ENCODE measurements around the gene CPEB4.

The CPEB4 gene

DNA sequence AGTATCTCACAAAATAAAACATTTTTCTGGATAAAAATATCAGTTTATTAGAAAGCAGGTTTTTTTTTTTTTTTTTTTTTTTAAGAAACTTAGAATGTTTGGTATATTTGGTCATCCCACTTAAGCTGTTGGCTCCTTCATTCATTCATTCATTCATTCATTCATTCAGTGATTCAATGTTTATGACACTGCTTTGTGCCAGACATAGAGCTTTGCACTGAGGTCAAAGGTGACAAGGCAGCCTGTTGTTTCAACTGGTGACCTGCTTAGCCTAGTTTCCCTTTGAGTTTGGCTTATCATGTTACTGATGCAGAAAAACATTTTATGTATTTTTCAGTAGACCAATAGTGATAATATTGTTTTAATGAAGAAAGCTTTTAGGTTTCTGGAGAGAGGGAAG lies 23.5 kb downstream of the CPEB4 start:
- no peak for ATAC-seq
- no peak for TF ChIP-seq TSHZ2 (CRISPR knock-in tag; IDR thresholded peaks at IDR 0.05)
- no peak for TF ChIP-seq GLIS3 (CRISPR knock-in tag; IDR thresholded peaks at IDR 0.05)
- no peak for TF ChIP-seq ARNTL (CRISPR knock-in tag; IDR thresholded peaks at IDR 0.05; ENCODE audit: borderline replicate concordance, low read depth)
- TF ChIP-seq SNAI2 (CRISPR knock-in tag; IDR thresholded peaks at IDR 0.05) = no peak
- no peak for TF ChIP-seq ESRRG (CRISPR knock-in tag; IDR thresholded peaks at IDR 0.05)
- no peak for TF ChIP-seq CREB5 (CRISPR knock-in tag; IDR thresholded peaks at IDR 0.05; ENCODE audit: low read depth)
- no peak for TF ChIP-seq BACH2 (CRISPR knock-in tag; IDR thresholded peaks at IDR 0.05; ENCODE audit: borderline replicate concordance)
- no peak for TF ChIP-seq ZNF8 (CRISPR knock-in tag; IDR thresholded peaks at IDR 0.05)
- TF ChIP-seq ZNF565 (CRISPR knock-in tag; conservative IDR thresholded peaks at IDR 0.05; ENCODE audit: low read depth) = no peak
- no peak for TF ChIP-seq ZFP3 (CRISPR knock-in tag; IDR thresholded peaks at IDR 0.05)
- TF ChIP-seq, protein P1, sequence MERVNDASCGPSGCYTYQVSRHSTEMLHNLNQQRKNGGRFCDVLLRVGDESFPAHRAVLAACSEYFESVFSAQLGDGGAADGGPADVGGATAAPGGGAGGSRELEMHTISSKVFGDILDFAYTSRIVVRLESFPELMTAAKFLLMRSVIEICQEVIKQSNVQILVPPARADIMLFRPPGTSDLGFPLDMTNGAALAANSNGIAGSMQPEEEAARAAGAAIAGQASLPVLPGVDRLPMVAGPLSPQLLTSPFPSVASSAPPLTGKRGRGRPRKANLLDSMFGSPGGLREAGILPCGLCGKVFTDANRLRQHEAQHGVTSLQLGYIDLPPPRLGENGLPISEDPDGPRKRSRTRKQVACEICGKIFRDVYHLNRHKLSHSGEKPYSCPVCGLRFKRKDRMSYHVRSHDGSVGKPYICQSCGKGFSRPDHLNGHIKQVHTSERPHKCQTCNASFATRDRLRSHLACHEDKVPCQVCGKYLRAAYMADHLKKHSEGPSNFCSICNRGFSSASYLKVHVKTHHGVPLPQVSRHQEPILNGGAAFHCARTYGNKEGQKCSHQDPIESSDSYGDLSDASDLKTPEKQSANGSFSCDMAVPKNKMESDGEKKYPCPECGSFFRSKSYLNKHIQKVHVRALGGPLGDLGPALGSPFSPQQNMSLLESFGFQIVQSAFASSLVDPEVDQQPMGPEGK (CRISPR knock-in tag; IDR thresholded peaks at IDR 0.05; ENCODE audit: borderline replicate concordance) = no peak
- TF ChIP-seq ISL1 (CRISPR knock-in tag; IDR thresholded peaks at IDR 0.05) = no peak
- no peak for TF ChIP-seq CSRNP3 (CRISPR knock-in tag; IDR thresholded peaks at IDR 0.05)
- TF ChIP-seq OSR1 (CRISPR knock-in tag; IDR thresholded peaks at IDR 0.05) = no peak
- no peak for TF ChIP-seq TOX (CRISPR knock-in tag; IDR thresholded peaks at IDR 0.05; ENCODE audit: borderline replicate concordance)
- TF ChIP-seq RARB (CRISPR knock-in tag; IDR thresholded peaks at IDR 0.05) = no peak
- no peak for TF ChIP-seq ZC3H10 (CRISPR knock-in tag; IDR thresholded peaks at IDR 0.05)

GRCh38 chr5:173913686-173914321 lies 25.7 kb downstream of the CPEB4 start:
- no peak for ATAC-seq
- TF ChIP-seq ZC3H10 (CRISPR knock-in tag; IDR thresholded peaks at IDR 0.05) (no peak), ARNTL (CRISPR knock-in tag; IDR thresholded peaks at IDR 0.05; ENCODE audit: borderline replicate concordance, low read depth) (no peak), BACH2 (CRISPR knock-in tag; IDR thresholded peaks at IDR 0.05; ENCODE audit: borderline replicate concordance) (no peak), ESRRG (CRISPR knock-in tag; IDR thresholded peaks at IDR 0.05) (no peak), TCF4 (CRISPR knock-in tag; IDR thresholded peaks at IDR 0.05; ENCODE audit: borderline replicate concordance) (no peak), ZNF8 (CRISPR knock-in tag; IDR thresholded peaks at IDR 0.05) (no peak), OSR1 (CRISPR knock-in tag; IDR thresholded peaks at IDR 0.05) (no peak), ZFP3 (CRISPR knock-in tag; IDR thresholded peaks at IDR 0.05) (no peak), CSRNP3 (CRISPR knock-in tag; IDR thresholded peaks at IDR 0.05) (no peak), PPARA (CRISPR knock-in tag; IDR thresholded peaks at IDR 0.05; ENCODE audit: borderline replicate concordance) (no peak)
- TF ChIP-seq, protein P2, sequence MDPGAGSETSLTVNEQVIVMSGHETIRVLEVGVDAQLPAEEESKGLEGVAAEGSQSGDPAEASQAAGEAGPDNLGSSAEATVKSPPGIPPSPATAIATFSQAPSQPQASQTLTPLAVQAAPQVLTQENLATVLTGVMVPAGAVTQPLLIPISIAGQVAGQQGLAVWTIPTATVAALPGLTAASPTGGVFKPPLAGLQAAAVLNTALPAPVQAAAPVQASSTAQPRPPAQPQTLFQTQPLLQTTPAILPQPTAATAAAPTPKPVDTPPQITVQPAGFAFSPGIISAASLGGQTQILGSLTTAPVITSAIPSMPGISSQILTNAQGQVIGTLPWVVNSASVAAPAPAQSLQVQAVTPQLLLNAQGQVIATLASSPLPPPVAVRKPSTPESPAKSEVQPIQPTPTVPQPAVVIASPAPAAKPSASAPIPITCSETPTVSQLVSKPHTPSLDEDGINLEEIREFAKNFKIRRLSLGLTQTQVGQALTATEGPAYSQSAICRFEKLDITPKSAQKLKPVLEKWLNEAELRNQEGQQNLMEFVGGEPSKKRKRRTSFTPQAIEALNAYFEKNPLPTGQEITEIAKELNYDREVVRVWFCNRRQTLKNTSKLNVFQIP (CRISPR knock-in tag; IDR thresholded peaks at IDR 0.05; ENCODE audit: borderline replicate concordance, low read depth) = no peak

Measured in SK-N-SH treated with all-trans-retinoic acid at 6 μM for 48 hours (cell line).